Activated CD4-positive, CD25-positive, alpha-beta regulatory T cell treated with anti-CD3 and anti-CD28 coated beads, Interleukin-2, amount 50 U/mL, for 24 hours (primary cell): ENCODE data around the gene TNNT1.

Experiments used
- ATAC-seq, 2 donors: fragments of 150-1000 bp; cut with Tn5 transposase; one replicate each; pipeline ENCODE4 v1.10.0; 2021; ENCODE audit warnings: mild to moderate bottlenecking in 1 of 2, moderate library complexity in 1 of 2

Gene TNNT1

GRCh38 chr19:55087542-55087901, 61.5 kb downstream of the TNNT1 start:
- ATAC-seq: no peak

DNA sequence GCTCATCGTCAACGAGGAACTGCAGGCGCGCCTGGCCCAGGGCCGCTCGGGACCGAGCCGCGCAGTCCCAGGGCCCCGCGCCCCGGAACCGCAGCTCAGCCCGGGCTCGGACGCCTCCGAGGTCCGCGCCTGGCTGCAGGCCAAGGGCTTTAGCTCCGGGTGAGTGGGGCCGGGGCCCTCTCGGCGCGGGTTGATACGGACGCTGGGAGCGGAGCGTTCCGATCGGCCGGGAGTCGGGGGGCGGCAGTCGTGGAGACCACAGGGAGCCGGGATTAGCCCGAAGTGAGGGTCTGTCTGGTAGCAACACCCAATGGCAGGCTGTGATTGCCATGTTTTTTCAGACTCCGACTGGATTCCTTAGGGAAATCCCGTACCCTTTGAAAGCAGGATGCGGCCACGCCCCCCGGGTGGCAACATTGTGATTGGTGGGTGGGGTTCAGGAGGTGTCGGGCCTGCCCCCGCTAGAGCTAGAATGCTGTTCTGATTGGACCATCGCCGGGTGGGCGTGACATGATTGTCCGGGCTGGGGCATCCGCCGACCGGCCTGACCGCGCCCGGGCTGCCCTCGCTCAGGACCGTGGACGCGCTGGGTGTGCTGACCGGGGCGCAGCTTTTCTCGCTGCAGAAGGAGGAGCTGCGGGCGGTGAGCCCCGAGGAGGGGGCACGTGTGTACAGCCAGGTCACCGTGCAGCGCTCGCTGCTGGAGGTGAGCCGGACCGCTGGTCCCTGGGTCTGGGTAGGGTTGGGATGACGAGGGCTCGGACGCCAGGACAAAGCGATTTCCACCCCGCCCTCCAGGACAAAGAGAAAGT, 62.1 kb downstream of the TNNT1 start:
- ATAC-seq: peak; percentile 66

DNA sequence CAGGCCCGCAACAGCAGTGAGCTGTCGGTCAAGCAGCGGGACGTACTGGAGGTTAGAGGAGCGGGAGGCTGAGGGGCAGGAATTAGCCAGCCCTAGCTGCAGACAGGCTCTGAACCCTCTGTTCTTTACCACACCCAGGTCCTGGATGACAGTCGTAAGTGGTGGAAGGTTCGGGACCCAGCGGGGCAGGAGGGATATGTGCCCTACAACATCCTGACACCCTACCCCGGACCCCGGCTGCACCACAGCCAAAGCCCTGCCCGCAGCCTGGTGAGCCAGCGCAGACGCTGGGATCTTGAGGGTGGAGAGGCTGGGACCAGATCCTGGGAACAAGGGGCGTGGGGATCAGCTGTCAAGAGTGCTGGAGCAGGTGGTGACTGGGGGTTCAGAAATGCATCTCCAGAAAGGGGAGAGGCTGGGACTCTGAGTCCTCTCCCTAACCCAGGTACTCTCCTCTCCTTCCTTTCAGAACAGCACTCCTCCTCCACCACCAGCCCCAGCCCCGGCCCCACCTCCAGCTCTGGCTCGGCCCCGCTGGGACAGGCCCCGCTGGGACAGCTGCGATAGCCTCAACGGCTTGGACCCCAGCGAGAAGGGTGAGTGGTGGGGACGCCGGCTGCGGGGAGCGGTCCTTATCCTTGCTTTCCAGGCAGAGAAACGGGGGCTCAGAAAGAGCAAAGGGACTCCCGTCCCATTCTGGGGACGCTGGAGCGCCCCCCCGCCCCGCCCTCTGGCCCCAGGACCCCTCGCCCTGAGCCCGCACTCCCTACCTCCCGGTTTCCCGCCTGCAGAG, 62.9 kb downstream of the TNNT1 start:
- no peak for ATAC-seq

DNA sequence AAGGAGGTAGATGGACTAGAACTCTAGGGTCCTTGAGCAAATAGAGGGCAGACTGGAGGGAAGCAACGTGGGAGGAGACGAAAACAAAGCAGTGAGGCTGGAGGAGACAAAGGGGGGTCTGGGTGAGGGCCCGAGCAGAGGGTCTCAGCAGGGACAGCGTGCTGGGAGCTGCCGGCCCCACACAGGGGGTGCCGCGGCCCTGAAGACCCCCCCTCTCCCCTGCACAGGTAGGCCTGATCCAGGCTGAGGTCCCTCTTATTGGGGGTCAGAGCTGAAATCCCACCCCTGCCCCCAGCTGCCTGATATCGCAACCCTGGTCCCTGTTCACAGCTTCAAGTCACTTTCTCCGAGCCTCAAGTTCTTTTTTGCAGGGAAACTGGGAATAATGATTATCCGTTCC, 64.6 kb downstream of the TNNT1 start:
- ATAC-seq: no peak

- ATAC-seq: no peak
These were observed 65.8 kb downstream of the TNNT1 start for GRCh38 chr19:55083004-55083850.
